ENCODE data around the gene SAMD3. TPM values are rescaled to one million over a fixed set of nuclear protein-coding genes. Genes with fewer than 3 reads are reported as not detected.

Gene SAMD3
- total and polyA plus RNA-seq, 2 of the 4 experiments (the other 2 are of a cell fraction) = 3.0 to 3.9 TPM

DNA sequence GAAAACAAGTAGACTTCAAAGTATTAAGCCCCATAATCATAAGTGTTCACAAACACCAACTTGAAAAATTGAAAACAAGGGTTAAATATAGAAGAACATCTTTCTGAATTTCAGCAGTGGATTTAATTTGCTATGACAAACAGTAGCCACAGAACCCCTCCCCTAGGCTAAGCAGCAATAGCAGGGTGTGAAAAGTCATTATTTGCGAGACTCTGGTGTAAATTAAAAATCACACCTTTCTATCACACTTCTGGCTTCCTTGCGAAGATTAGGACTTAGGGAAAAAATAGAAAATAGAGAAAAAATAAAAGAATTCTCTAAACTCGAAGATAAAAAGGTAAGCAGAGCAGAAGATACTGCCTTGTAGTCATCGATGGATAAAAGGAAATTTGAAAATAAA lies 6.1 kb downstream of the SAMD3 start:
- no peaks in the 10 kb centered on the region for H3K9me1 ChIP-seq (ENCODE audit: insufficient read depth, low read length)
- H3K9ac ChIP-seq (ENCODE audit: low read depth, low read length) = no peak overlapping the region
- H4K20me1 ChIP-seq (ENCODE audit: insufficient read depth, low read length) = no peaks in the 10 kb centered on the region
- no peaks in the 10 kb centered on the region for H3K9me3 ChIP-seq (ENCODE audit: control insufficient read depth, insufficient read depth, low read length)
- in situ Hi-C loops (cut with MboI; ENCODE audit: low sequenced_read_pairs) (no loop called here), dilution Hi-C loops (cut with HindIII; ENCODE audit: low sequenced_read_pairs, unreplicated experiment) (no loop called here), intact Hi-C loops (cut with micrococcal nuclease) (no loop called here)
- H3K4me1 ChIP-seq (ENCODE audit: control insufficient read depth, insufficient read depth, low read length) = no peaks in the 10 kb centered on the region
- ChIA-PET CTCF (no interaction called here), POLR2A (ENCODE audit: unreplicated experiment) (no interaction called here)
- H3K56ac ChIP-seq (ENCODE audit: extremely low read depth, insufficient read depth, low read length) = no peak overlapping the region
- H3K23ac ChIP-seq (ENCODE audit: low read depth, low read length) = no peak overlapping the region
- no peak overlapping the region for H2AK5ac ChIP-seq (ENCODE audit: low read depth, low read length)
- no peak overlapping the region for H2BK5ac ChIP-seq (ENCODE audit: low read depth, low read length, poor library complexity, severe bottlenecking)
- H3K4ac ChIP-seq (ENCODE audit: low read depth, low read length) = no peak overlapping the region
- no peak overlapping the region for H3K4me2 ChIP-seq (ENCODE audit: low read depth, low read length)
- no peaks in the 10 kb centered on the region; the same call in 1 of the 2 replicates for H3K27me3 ChIP-seq (ENCODE audit: control insufficient read depth, insufficient read depth, low read length)
- no peak overlapping the region for H2BK20ac ChIP-seq (ENCODE audit: low read depth, low read length)
- no peak overlapping the region for H3K14ac ChIP-seq (replicated peaks; ENCODE audit: low read depth, low read length)
- DNase-seq = no peak
- no peak overlapping the region for H3K18ac ChIP-seq (ENCODE audit: low read depth, low read length)
- WGBS, 2 experiments (ENCODE audit: extremely low coverage in 2 of 2, insufficient read length in 1 of 2) = no CpG with 5 or more reads among the region's 4 CpGs
- no peaks in the 10 kb centered on the region for H3K79me1 ChIP-seq (ENCODE audit: low read depth in 1 of 2, low read length in 2 of 2)
- no peak overlapping the region for H2BK120ac ChIP-seq (ENCODE audit: low read depth, low read length)
- H4K5ac ChIP-seq (ENCODE audit: low read depth, low read length) = no peak overlapping the region
- TF ChIP-seq SMC3 (IDR thresholded peaks at IDR 0.05; ENCODE audit: low read depth, low read length) (no peak), ELK1 (IDR thresholded peaks at IDR 0.05; ENCODE audit: borderline replicate concordance, low read depth, low read length) (no peak), MAZ (IDR thresholded peaks at IDR 0.05; ENCODE audit: borderline replicate concordance, low read depth, low read length) (no peak), MAFK (IDR thresholded peaks at IDR 0.05; ENCODE audit: low read depth, low read length) (no peak), RAD21 (IDR thresholded peaks at IDR 0.05; ENCODE audit: low read length) (no peak), USF2 (IDR thresholded peaks at IDR 0.05; ENCODE audit: low read depth, low read length) (no peak), RFX5 (IDR thresholded peaks at IDR 0.05; ENCODE audit: low read depth, low read length) (no peak), CHD1 (IDR thresholded peaks at IDR 0.05; ENCODE audit: low read depth, low read length) (no peak)
- H4K8ac ChIP-seq (ENCODE audit: low read depth in 2 of 2, low read length in 2 of 2) = no peak overlapping the region
- H3K4me3 ChIP-seq (ENCODE audit: insufficient read depth, low read depth, low read length) = no peak overlapping the region
- ATAC-seq (ENCODE audit: low read depth) = no peak
- no peak overlapping the region for H2AK9ac ChIP-seq (replicated peaks; ENCODE audit: low read depth, low read length, poor library complexity)
- H4K91ac ChIP-seq (ENCODE audit: insufficient read depth, low read depth, low read length) = no peak overlapping the region
- no TSS peak for BruUV-seq (replicated peaks)
- H2AFZ ChIP-seq (replicated peaks; ENCODE audit: low read length, poor library complexity) = no peak overlapping the region
- H2BK15ac ChIP-seq (ENCODE audit: low read depth, low read length) = no peak overlapping the region
- no peaks in the 10 kb centered on the region for H3K36me3 ChIP-seq (ENCODE audit: control insufficient read depth, insufficient read depth, low read length)
- H3K27ac ChIP-seq (ENCODE audit: insufficient read depth, low read length) = no peak overlapping the region
